Upper lobe of left lung (tissue), 6 donors: Measurements from ENCODE around the gene PCSK6. TPM values are rescaled to one million over a fixed set of nuclear protein-coding genes. Genes with fewer than 3 reads are reported as not detected.
A peak's percentile ranks its signal among the peaks of the same experiment; 100 is the strongest.

Source experiments
- ATAC-seq, 2 donors: fragments of 200-7000 bp; cut with Tn5 transposase; one replicate each; pipeline ENCODE4 v1.9.1; 2022; ENCODE audit warnings: mild to moderate bottlenecking in 2 of 2, moderate library complexity in 2 of 2; ENCODE audit not compliant: low FRiP score in 2 of 2
- DNase-seq, 2 donors: peaks; one replicate each; pipeline ENCODE4 v3.0.0-alpha.2; 2019 to 2020
- H3K27ac ChIP-seq, 4 donors: fragments of 200-600 bp; sonication (generic); one replicate each; pipeline ENCODE4 v1.5.1; 2016 to 2019
- H3K27me3 ChIP-seq, 4 donors: fragments of 200-600 bp; sonication (generic); one replicate each; pipeline ENCODE4 v1.5.1; 2017 to 2019
- H3K36me3 ChIP-seq, 4 donors: fragments of 200-600 bp; sonication (generic); one replicate each; pipeline ENCODE4 v1.5.1; 2016 to 2019
- H3K4me1 ChIP-seq, 4 donors: fragments of 200-600 bp; sonication (generic); one replicate each; pipeline ENCODE4 v1.5.1; 2018 to 2019
- H3K4me3 ChIP-seq, 4 donors: fragments of 200-600 bp; sonication (generic); one replicate each; pipeline ENCODE4 v1.5.1; 2017 to 2019; ENCODE audit warnings: mild to moderate bottlenecking in 2 of 4, moderate library complexity in 1 of 4
- H3K9me3 ChIP-seq, 4 donors: fragments of 200-600 bp; sonication (generic); one replicate each; pipeline ENCODE4 v1.5.1; 2018 to 2019
- CTCF ChIP-seq, 6 experiments: fragments of 450-650 bp in 4 of 6; fragments of 200-600 bp in 2 of 6; sonication (generic) in 2 of 6; IDR thresholded peaks; one replicate each; pipeline ENCODE4 v1.5.1; 2016 to 2019; ENCODE audit warnings: antibody characterized with exemption in 6 of 6
- EP300 ChIP-seq, 4 donors: sonication (generic); formaldehyde crosslinking; IDR thresholded peaks; one replicate each; pipeline ENCODE4 v1.5.1; 2017; ENCODE audit warnings: antibody characterized with exemption in 4 of 4, control low read depth in 2 of 4
- POLR2A ChIP-seq, 4 donors: fragments of 450-650 bp; IDR thresholded peaks; one replicate each; pipeline ENCODE4 v1.5.1; 2016 to 2017; ENCODE audit warnings: antibody characterized with exemption in 4 of 4, mild to moderate bottlenecking in 2 of 4
- POLR2AphosphoS5 ChIP-seq, 2 donors: sonication (generic); formaldehyde crosslinking; IDR thresholded peaks; one replicate each; pipeline ENCODE4 v1.5.1; 2017; ENCODE audit warnings: antibody characterized with exemption in 2 of 2
- WGBS, 2 donors: methylation state at CpG; one replicate each; pipeline ENCODE4 v1.1.5; 2017 to 2018; 5-methylcytosine and 5-hydroxymethylcytosine counted together
- total RNA-seq, 6 donors: library from RNA; depleted of rRNA in 4 of 6; stranded (reverse); fragments of >200 nt in 4 of 6; gene quantifications; one replicate each; pipeline versions ENCODE4 v1.1.0 to v1.2.1, GENCODE V29; 2016 to 2021
- donor health status: DM: no; HTN: no; CAD: no; lungs with moderate emphysema.
- donor health status: DM: no; HTN: yes; CAD: no; lungs with severe emphysema.

Gene PCSK6
- total RNA-seq, 6 donors from 2014 or later, result 3.1 to 24.4 (median 5.5) TPM

GRCh38 chr15:101536875-101537405 lies 47.4 kb upstream of the PCSK6 start:
- no peak for TF ChIP-seq POLR2AphosphoS5 (IDR thresholded peaks at IDR 0.05)
- TF ChIP-seq CTCF (IDR thresholded peaks at IDR 0.05), result no peak
- no peak for TF ChIP-seq POLR2A (IDR thresholded peaks at IDR 0.05)
- no peak for TF ChIP-seq EP300 (IDR thresholded peaks at IDR 0.05)
- Histone ChIP-seq H3K36me3 (no peaks in the 10 kb centered on the region), H3K27me3 (no peaks in the 10 kb centered on the region), H3K9me3 (no peaks in the 10 kb centered on the region), H3K27ac (no peak overlapping the region), H3K4me3 (no peak overlapping the region), H3K4me1 (peaks cover 0 to 4% (median 0%) of the 10 kb centered on the region in 4 donors)
- ATAC-seq, result no peak
- WGBS, 2 donors, result 85 to 93% methylated on average over 8 to 20 of the region's 20 CpGs
- no peak for DNase-seq

- Histone ChIP-seq H3K36me3 (no peaks in the 10 kb centered on the region), H3K4me3 (no peak overlapping the region), H3K27me3 (no peaks in the 10 kb centered on the region), H3K27ac (no peak overlapping the region), H3K4me1 (peaks cover 0 to 4% (median 0%) of the 10 kb centered on the region in 4 donors), H3K9me3 (no peaks in the 10 kb centered on the region)
- DNase-seq, result peak in 1 of 2 donors; percentile 56
- TF ChIP-seq POLR2AphosphoS5 (IDR thresholded peaks at IDR 0.05) (no peak), POLR2A (IDR thresholded peaks at IDR 0.05) (no peak), EP300 (IDR thresholded peaks at IDR 0.05) (no peak), CTCF (IDR thresholded peaks at IDR 0.05) (no peak)
- ATAC-seq, result no peak
- WGBS, 2 donors, result 89 to 91% methylated on average over 23 to 24 of the region's 24 CpGs
Observed at GRCh38 chr15:101536166-101536874, 46.8 kb upstream of the PCSK6 start.

DNA sequence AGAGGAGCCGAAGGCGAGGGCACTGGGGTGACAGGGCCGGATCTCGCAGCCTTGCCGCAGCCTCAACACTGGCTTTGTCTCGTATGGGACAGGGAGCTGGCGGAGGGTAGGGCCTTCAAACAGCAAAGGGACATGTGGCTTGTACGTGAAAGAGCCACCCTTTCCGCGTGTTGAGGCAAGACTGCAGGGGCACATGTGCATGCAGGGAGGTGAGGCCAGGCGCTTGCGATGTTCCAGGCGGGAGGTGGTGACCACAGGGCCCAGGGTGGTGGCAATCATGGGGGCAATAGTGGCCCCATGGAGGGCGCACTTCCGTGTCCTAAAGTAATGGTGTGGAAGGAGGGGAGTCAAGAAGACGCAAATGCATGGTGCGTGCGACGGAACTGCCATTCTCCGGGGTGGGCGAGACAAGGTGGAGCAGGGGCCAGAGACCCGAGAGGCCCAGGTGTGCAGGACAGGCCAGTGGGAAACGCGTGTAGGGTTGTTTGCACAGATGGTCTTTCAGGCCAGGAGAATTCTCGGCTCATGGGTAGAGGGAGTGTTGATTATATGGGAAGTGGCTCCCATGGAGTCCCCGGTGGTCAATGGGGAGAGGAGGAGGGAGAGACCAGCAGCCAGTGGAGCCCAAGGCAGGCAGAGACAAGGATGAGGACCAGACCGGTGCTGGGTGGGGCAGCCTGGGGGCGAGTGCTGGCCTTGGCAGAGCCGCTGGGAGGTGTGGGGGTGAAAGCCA lies 45.8 kb upstream of the PCSK6 start:
- 92 to 94% methylated on average over 29 of the region's 29 CpGs for WGBS, 2 donors
- H3K27ac ChIP-seq, result no peak overlapping the region
- DNase-seq (peak in 1 of 2 donors; percentile 49), ATAC-seq (no peak)
- H3K36me3 ChIP-seq, result no peaks in the 10 kb centered on the region
- no peaks in the 10 kb centered on the region for H3K27me3 ChIP-seq
- no peak overlapping the region for H3K4me3 ChIP-seq
- H3K4me1 ChIP-seq, result peaks cover 0 to 4% (median 0%) of the 10 kb centered on the region in 4 donors
- TF ChIP-seq EP300 (IDR thresholded peaks at IDR 0.05) (no peak), CTCF (IDR thresholded peaks at IDR 0.05) (no peak), POLR2A (IDR thresholded peaks at IDR 0.05) (no peak), POLR2AphosphoS5 (IDR thresholded peaks at IDR 0.05) (no peak)
- H3K9me3 ChIP-seq, result no peaks in the 10 kb centered on the region

GRCh38 chr15:101534376-101534970 lies 45.0 kb upstream of the PCSK6 start:
- no peak for ATAC-seq
- no peak overlapping the region for H3K27ac ChIP-seq
- H3K4me3 ChIP-seq, result no peak overlapping the region
- no peaks in the 10 kb centered on the region for H3K9me3 ChIP-seq
- no peaks in the 10 kb centered on the region for H3K36me3 ChIP-seq
- WGBS, 2 donors, result 90 to 91% methylated on average over 21 of the region's 21 CpGs
- no peaks in the 10 kb centered on the region for H3K27me3 ChIP-seq
- H3K4me1 ChIP-seq, result peaks cover 0 to 4% (median 0%) of the 10 kb centered on the region in 4 donors
- no peak for DNase-seq
- TF ChIP-seq POLR2AphosphoS5 (IDR thresholded peaks at IDR 0.05) (no peak), CTCF (IDR thresholded peaks at IDR 0.05) (no peak), EP300 (IDR thresholded peaks at IDR 0.05) (no peak), POLR2A (IDR thresholded peaks at IDR 0.05) (no peak)
